Activated CD4-positive, alpha-beta T cell treated with anti-CD3 and anti-CD28 coated beads for 24 hours (primary cell): ENCODE data around the gene KDSR.
"Not testable (repeated sequence)": the region's sequence is repeated elsewhere in the genome, so short reads cannot be mapped to it uniquely, and the experiment has no call there.

Experiments
- DNase-seq, 2 donors: peaks; one replicate each; pipeline ENCODE4 v3.0.0-alpha.2; 2020; ENCODE audit warnings: low read depth in 2 of 2

KDSR gene

DNA sequence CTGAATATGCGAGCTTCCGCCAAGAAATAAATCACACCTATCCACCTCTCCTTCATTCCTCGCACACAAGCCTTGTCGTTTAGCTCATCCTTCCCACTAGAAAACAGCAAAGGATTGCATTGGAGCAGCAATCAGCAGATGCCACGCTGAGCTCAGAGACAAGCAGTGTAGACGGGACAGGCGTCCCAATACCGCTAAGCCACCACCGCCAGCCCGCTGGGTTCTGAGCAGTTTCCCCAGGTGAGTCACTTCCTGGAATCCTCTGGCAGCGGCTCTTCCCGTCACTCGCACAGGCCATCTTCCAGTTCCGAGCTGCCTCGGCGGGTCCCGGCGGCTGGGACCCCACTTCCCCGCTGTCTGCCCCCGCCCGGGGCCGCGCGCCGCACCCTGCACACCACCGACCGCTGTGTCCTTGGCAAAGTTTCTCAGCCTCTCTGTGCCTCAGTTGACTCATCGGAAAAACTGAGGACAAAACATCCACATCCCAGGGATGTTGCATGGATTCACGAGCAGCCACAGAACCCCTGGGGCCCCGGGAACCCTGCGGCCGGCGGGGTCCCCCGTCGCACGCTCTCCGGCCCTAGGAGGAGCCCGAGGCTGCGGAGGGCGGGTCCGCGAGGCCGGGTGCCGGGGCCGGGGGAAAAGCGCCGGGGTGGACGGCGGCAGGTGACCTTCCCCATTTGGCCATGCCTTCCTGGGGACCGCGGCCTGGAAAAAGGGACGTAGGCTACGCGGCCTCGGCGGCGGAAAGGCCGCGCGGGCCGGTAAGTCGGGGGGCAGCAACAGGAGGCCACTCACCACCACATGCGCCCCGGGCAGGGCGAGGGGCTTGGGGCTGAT lies 573 bp downstream of the KDSR start:
- peak; percentile 49 to 63 for DNase-seq

DNA sequence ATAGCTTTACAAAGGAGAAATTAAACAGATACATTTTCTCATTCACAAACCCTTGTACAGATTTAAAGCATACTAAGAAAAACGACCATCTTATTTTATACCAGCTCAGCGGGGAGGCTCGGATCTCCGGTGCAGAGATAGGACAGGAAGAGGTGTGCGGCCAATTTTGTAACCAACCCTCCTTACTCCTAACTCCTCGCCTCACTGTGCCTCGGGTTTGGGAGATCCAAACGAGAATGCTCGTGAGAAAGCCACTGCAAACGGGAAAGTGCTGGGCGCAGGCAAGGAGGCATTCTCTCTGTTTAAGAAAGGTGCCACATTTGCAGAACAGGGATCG lies 1.2 kb downstream of the KDSR start:
- no peak for DNase-seq

DNA sequence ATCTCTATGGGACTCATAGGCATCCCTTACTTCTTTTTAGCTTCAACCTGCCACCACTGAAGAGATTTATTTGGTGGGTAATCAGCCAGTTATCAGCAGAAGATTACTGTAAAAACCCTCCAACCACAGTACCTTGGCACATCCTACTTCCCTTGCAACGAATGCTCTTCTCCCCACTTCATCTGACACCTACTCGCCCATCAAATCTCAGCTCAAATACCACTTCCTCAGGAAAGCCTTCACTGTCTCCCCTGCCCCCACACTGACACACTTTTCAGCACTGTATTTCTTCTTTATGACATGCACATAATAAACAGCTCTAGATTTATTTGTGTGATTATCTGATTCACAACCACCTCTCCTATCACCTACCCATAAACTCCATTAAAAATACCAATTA lies 3.1 kb downstream of the KDSR start:
- no peak for DNase-seq

DNA sequence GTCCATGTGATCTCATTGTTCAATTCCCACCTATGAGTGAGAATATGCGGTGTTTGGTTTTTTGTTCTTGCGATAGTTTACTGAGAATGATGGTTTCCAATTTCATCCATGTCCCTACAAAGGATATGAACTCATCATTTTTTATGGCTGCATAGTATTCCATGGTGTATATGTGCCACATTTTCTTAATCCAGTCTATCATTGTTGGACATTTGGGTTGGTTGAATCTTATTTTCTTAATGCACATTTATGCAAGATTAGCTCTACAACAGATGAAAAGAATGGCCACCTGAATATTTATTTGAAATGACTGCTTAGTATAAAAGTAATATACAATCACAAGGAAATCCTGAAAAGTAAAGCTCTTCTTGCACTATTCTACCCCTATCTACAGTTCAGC lies 3.6 kb downstream of the KDSR start:
- DNase-seq: not testable (repeated sequence)

GRCh38 chr18:63356272-63356896 lies 10.6 kb downstream of the KDSR start:
- no peak for DNase-seq

- no peak for DNase-seq
These were observed 16.8 kb downstream of the KDSR start for GRCh38 chr18:63350230-63350629.

DNA sequence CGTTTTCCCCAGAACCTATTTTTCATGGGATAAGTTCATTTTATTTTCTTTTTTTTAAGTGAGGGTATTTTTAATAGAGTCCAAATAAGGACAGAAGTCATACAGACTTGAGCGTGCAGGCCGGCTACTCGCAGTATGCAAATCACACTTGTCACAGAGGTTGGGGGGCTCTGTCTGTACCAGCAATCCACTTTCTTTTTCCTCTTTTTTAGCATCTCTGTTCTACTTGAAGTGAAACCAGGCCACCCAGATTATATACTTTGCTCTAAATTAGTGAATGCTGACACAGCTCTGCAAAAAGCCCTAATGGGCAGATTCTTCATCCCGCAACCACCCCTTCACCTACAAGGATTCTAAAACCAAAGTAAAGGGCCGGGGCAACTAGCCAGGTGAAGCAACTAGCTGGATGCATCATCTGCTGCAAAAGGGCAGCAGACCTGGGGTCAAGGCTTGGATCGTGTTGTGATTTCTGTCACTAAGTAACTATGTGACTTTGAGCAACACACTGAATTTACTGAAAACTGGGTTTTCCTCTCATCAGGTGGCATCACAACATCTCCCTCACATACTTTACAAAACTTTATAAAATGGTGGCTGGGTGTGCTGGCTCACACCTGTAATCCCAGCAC lies 18.4 kb downstream of the KDSR start:
- DNase-seq: no peak

GRCh38 chr18:63346480-63347183 lies 20.4 kb downstream of the KDSR start:
- no peak for DNase-seq

DNA sequence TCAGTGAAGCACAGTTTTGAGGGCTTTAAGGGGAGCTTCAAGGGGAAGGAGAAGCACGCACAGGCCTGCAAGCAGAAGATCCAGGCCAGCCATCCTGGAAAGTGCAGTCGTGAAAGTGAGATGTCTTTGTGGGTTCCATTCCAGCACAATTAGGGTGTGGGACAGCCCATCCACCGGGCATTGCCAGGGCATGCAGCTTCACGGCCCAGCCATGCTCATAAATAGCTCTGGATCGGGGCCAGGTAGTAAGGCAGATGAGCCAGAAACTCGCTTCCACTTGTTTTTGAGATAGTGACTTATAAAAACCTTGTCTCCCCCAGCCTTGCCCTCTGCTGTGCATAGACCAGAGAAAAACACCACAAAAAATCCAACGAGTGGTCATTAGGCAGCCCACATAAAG lies 21.0 kb downstream of the KDSR start:
- DNase-seq: no peak

DNA sequence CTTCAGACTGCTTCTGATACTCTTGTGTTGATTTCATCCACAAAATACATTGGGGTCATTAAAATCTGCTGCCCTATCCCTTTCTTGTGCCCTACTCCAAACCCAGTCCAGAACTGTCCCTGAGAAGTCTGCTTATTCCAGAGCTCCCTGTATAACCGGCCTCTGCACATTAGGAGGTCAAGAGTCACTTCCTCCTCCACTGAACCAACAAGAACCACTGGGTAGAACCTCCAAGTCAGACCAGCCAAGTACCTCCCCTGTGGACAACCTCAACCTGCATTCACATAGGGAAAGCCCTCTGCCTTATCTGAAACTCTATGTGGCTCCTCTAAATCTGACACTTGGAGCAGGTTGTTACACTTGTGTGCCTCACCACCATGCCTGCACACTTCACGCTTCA lies 22.1 kb downstream of the KDSR start:
- no peak for DNase-seq

- DNase-seq: no peak
These were observed 22.7 kb downstream of the KDSR start for GRCh38 chr18:63344263-63344662.

DNA sequence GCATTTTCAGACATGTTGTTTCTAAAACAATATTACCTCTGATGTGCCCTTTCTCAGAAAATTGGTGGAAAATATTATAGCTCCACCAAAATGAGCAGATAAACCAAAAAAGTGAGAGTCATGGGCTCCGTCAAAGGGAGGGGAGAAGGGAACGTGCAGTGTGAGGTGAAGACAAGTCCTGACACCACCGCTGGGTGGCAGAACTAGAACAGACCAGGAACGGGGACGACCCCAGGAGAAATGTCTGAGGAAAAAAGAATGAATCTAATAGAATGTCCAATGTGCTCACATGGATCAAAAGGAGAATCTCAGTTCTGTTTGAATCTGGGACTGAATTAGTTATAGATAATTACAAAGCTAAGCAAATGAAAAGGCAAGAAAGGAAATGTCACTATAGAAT lies 24.8 kb downstream of the KDSR start:
- DNase-seq: no peak

DNA sequence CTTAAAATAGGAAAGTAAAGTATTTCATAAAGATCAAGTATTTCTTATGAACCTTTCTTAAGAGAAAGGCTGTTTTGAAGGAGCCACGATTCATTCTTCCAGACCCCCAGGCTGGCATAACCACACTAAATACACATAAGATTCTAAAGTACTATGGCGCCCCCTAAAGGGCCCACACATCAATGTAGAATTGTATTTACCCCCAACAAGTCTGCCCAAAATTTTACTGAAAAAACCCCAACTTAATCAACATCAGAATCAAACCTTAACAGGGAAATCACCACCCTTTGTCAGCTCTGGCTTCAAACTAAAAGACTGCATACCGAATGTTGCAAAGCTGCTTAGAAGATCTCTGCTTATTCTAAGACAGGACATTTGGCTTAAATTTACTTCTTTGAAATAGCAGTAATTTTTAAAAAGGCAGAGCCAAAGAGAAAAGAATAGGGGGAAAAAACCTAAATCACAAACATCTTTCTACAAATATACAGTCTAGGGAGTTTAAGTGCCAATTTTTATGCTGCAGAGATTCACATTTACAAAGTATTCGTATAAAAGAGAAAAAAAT lies 27.0 kb downstream of the KDSR start:
- peak in 1 of 2 donors; percentile 23 for DNase-seq

DNA sequence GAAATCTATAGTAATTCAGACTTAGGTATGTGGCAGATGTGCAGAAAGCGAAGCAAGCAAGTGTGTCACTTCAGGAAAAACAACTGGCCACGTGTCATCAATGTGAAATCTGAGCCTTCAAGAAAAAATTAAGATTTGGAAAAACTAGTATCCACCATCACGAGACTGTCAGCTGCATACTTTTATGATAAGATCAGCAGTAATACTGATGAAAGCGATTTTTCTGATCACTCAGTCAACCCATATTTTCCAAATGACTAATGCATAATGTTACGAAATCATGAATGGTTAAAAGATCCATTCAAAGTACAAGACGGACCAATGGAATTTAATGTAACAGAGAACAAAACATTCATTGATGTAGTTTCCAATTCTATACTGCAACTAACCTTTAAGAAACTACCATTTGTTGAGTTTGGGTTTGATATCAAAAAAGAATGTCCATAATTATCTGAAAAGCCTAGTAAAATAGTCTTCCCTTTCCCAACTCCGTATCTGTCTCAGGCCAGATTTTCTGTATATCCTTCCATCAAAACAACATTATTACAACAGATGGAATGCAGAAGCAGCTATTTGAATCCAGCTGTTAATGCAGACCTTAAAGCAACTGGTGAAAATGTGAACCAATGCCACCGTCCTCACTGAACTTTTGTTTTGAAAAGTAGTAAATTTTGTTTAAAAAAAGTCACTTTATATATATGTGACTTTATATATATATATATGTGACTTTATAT lies 30.5 kb downstream of the KDSR start:
- no peak for DNase-seq

- DNase-seq: no peak
These were observed 35.9 kb downstream of the KDSR start for GRCh38 chr18:63331105-63331504.

DNA sequence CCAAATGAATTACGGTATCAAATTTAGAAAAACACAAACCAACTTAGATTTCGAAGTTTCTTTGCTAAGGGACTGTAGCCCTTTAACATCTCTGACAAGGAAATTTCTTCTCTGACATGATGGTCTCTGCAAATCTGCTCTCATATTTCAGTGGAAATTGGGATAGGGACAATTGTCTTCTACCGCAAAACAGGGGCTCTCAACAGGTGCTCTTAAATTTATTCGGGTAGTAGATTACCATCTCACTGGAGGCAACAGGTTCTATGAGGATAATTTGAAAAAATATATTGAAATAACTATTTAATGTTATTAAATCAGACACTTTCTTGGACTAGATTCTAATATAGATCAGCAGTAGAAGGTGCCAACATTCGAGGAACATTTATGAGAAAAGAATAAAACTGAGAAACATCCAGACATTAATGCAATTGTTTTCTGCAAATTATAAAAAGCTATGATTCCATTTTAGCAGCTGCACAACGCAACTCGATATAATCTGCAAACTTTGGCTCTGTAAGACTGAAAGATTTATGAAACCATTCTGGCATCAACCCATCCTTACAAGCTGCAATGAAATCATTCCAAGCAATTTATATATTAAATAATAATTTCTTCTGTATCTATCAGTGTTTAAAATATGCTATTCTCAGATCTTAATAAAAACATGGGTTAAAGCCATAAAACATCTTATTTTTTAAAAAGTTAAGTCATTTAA lies 37.4 kb downstream of the KDSR start:
- DNase-seq: no peak

DNA sequence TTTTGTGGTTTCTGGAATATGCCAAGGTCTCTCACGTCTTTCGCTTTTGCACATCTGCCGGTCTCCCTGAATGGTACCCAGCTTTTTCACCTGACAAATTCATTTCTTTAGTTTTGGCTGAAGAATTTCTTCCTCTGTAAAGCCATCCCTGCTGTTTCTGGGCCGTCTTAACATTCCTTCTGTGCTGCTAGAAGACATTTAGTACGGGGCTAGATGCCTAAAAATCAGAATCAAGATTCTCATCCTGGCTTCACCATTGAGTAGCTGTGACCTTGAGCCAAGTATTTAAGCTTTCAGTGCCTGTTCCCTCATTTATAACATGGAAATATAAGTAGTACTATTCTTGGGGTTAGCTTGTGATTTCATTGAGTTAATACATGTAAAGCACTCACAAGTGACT lies 41.0 kb downstream of the KDSR start:
- no peak for DNase-seq

DNA sequence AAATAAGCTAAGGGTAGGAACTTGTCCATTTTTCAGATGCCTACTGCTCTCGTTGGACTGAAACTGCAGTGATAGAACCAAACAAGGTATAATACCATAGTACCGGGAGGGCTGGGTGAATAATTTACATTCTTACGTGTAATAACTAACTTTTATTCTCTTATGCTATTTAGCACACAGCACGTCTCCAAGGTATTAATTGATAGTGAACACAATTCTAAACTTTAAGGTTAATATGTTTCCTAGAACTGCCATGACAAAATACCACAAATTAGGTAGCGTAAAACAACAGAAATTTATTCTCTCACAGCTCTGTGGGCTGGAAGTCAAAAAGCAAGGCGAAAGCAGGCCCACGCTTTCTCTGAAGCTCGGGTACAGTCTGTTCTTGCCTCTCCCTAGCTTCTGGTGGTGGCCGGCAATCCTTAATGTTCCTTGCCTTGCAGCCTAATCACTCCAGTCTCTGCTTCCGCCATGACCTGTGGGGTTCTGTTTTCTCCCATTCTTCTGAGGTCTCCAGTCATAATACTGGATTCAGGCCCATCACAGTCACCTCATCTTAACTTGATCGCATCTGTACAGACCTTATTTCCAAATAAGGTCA lies 41.8 kb downstream of the KDSR start:
- no peak for DNase-seq

- no peak for DNase-seq
These were observed 43.9 kb downstream of the KDSR start for GRCh38 chr18:63322908-63323634.

GRCh38 chr18:63322206-63322605 lies 44.8 kb downstream of the KDSR start:
- no peak for DNase-seq
